HG03103 (cell line): Measurements from ENCODE around the gene GPR152.
"Not testable (repeated sequence)": the region's sequence is repeated elsewhere in the genome, so short reads cannot be mapped to it uniquely, and the experiment has no call there.

Experiments
- ATAC-seq: cut with Tn5 transposase; IDR thresholded peaks from one replicate; pipeline ENCODE4 v1.9.1; 2021; ENCODE audit warnings: low read depth; ENCODE audit not compliant: unreplicated experiment

The GPR152 gene

DNA sequence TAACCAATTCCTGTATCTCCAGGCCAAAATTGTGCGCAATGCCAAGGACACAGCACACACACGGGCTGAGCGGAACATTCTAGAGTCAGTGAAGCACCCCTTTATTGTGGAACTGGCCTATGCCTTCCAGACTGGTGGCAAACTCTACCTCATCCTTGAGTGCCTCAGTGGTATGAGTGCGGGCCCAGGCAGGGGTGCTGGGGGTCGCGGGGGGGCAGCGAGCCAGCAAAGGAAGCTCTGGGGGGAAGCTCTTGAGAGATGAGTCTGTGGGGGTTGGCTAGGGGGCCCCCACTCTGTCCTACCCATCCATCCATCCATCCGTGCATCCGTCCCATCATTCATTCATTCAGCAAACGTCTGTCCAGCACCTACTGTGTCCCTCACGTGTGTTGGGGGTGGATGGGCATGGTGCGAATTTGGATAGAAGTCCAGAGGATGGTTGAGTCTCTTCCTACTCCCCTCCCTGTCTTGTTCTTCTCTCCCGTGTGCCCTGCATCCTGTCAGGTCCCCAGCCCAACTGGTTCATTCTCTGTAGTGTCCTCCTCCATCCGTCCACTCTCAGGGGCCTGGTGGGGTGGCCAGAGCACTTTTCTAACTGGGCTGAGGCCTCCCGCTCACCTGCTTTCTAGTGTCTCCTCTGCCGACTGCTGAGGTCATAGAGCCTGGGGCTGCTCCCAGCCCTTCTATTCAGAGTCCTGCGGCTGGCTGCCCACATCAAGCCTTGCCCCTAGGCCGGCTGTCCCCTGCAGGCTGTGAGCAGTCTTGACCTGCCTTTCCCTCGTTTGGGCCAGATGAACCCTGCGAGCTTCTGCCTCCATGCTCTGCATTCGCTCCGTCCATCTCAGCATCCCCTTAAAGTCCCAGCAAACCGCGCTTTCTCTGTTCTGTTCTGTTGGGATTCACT is 20.9 kb downstream of the GPR152 start:
- ATAC-seq: no peak

DNA sequence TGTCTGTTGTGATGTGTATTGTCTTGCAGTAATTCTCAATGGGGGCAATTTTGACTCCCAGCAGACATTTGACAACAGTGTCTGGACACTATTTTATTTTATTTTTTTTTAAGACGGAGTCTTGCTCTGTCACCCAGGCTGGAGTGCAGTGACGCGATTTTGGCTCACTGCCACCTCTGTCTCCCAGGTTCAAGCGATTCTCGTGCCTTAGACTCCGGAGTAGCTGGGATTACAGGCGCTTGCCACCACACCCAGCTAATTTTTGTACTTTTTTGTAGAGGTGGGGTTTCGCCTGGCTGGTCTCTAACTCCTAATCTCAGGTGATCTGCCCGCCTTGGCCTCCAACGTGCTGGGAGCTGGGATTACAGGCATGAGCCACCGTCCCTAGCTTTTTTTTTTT is 22.8 kb downstream of the GPR152 start:
- ATAC-seq: no peak

DNA sequence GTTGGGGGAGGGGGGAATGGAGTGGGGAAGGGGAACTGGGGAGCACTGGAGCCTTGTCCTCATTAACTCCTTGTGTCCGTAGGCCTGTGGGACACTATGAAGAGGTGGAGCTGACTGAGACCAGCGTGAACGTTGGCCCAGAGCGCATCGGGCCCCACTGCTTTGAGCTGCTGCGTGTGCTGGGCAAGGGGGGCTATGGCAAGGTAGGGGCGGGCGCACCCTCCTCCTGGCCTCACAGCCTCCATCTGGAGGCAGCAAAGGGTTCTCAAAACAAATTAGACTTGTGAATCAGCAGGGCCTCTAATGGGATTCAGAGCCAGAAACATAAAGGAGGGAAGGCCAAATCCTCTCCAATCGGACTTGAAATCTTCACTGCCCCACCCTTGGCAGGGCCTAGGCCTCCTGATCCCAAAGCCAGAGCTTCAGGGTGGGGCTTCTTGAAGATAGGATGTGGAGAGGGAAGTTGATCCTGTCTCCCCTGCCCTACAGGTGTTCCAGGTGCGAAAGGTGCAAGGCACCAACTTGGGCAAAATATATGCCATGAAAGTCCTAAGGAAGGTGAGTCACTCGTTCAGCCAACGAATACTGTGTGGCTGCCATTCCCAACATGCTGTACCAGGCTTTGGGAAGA is 23.4 kb downstream of the GPR152 start:
- no peak for ATAC-seq

DNA sequence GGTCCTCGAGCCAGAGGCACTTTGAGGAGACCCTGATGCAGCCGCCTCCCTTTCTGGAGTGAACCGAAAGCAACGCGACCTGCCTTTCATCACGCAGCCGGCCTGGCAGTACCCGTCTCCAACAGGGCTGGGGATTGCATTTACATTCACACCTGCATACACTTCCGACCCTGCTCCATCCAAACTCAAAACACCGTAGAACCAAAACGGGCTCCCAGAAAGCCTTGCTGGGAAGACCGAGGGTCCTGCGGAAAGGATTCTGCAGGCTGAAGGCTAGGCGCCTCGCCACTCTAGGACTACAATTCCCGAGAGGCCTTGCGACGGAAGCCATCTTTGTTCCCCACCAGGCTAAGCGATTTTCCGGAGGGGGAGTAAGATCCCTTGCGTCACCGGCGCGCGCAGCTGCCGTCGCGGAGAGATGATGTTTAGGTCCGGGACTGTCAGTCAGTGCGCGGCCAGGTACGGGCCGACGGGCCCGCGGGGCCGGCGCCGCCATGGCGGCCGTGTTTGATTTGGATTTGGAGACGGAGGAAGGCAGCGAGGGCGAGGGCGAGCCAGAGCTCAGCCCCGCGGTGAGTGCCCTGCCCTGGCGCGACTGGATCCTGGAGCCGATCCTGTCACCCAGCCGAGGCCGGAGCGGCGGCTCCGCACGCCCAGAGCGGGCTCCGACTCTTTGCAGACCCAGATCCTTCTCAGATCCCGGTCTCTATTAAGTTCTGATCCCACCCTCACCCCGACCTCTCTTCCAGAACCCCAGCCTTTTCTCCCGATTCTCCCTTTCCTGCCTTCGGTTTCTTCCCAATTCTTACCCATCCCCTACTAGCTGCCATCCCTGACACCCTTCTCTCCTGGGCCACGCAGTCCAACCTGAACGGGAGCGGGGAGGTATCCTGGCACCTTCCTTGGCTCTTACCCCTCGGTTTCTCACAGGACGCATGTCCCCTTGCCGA is 24.2 kb downstream of the GPR152 start, which contains the start of gene RPS6KB2:
Gene RPS6KB2 (plus strand): TSS at position 443 of the 950 bp plus-strand sequence. CDS start 52 bp downstream, at position 495.
- ATAC-seq: no peak

DNA sequence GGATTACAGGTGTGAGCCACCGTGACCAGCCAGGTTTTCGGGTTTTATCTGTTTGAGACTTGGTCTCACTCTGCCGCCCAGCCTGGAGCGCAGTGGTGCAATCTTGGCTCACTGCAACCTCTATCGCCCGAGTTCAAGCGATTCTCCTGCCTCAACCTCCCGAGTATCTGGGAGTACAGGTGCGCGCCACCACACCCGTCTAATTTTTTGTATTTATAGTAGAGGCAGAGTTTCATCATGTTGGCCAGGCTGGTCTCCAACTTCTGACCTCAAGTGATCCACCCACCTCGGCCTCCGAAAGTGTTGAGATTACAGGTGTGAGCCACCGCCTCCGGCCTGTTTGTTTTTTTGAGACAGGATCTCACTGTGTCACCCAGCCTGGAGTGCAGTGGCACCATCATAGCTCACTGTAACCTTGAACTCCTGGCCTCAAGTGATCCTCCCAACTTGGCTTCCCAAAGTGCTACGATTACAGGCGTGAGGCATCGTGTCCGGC is 25.1 kb downstream of the GPR152 start:
- not testable (repeated sequence) for ATAC-seq

DNA sequence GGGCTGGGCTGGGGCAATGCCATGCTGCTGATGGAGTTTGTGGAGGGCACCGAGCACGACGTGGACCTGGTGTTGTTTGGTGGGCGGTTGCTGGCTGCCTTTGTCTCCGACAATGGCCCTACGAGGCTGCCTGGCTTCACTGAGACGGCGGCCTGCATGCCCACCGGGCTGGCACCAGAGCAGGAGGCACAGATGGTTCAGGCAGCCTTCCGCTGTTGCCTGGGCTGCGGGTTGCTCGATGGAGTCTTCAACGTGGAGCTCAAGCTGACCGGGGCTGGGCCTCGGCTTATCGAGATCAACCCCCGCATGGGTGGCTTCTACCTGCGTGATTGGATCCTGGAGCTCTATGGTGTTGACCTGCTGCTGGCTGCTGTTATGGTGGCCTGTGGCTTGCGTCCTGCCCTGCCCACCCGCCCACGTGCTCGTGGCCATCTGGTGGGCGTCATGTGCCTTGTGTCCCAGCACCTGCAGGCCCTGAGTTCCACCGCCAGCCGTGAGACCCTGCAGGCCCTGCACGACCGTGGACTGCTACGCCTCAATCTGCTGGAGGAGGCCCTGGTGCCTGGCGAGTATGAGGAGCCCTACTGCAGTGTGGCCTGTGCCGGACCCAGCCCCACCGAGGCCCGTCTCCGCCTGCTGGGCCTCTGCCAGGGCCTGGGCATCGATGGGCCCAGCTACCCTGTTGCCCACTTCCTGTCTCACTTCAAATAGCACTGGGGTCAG is 28.5 kb downstream of the GPR152 start:
- no peak for ATAC-seq

DNA sequence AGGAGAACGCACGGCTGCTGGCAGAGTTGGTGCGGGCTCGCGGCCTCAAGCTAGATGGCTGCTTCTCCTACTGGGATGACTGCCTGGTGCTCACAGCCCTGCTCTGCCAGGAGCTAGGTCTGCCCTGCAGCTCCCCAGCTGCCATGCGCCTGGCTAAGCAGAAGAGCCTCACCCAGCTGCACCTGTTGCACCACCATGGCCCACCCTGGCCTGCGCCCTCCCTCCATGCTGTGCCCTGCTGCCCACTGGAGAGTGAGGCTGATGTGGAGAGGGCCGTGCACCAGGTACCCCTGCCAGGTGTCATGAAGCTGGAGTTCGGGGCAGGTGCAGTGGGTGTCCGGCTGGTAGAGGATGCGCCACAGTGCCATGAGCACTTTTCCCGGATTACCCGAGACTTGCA is 29.1 kb downstream of the GPR152 start:
- no peak for ATAC-seq

DNA sequence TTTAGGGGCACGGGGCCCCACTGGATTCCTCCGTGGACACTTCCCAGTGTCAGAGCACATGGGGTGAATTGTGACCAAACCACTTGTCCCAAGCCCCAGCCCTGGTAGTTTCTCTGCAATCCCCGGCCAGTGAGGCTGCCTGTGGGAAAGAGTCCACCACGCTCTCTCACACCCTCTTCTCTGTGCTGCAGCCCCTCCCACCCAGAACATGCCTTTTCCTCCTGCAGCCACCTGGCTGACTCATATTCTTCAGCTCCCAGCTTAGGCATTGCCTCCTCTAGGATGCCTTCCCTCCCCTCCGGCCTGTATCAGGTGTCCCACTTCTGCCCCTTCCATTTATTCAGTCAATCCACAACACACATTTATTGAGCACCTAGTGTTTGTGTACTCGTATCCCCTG is 29.6 kb downstream of the GPR152 start:
- no peak for ATAC-seq

DNA sequence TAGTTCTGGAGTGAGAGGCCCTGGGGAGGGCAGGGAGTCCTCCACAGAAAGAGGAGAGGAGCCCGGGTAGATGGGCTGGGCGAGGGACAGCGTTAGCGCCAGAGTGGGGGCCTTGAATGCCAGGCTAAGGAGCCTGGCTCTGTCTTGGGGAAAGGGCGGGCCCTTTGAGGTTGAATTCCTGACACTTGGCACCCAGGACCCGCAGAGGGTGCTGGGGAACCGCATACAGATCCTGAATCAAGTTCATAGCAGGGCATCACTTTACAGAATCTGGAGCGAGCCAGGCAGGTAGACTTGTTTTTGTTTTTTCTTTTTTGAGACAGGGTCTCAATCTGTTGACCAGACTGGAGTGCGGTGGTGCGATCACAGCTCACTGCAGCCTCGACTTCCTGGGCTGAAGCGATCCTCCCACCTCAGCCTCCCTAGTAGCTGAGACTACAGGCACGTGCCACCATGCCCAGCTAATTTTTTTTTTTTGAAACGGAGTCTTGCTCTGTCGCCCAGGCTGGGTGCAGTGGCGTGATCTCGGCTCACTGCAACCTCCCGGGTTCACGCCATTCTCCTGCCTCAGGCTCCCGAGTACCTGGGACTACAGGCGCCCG is 31.0 kb downstream of the GPR152 start:
- ATAC-seq: no peak

DNA sequence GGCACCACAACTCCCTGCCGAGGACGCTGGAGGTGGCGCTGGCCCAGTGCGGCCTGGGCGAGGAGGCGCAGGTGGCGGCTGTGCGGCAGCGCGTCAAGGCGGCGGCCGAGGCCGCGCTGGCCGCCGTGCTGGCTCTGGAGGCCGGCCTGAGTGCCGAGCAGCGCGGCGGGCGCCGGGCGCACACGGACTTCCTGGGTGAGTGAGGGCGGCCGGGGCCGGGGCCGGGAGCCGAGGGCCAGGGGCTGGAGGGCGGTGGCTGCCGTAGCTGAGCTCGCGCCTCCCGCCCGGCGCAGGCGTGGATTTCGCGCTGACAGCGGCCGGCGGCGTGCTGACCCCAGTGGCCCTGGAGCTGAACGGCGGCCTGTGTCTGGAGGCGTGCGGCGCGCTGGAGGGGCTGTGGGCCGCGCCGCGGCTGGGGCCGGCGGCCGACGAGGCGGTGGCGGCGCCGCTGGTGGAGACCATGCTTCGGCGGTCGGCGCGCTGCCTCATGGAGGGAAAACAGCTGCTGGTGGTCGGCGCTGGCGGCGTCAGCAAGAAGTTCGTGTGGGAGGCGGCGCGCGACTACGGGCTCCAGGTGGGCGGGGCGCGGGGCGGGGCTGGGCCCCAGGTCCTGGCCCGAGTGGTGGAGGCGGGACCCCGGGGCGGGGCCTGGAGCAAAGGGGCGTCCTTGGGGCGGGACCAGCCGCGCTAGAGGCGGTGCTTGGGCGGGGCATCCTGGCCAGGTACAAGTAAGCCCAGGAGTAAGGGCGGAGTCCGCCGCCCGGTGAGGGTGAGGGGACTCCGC is 31.7 kb downstream of the GPR152 start:
- ATAC-seq: peak; percentile 86

DNA sequence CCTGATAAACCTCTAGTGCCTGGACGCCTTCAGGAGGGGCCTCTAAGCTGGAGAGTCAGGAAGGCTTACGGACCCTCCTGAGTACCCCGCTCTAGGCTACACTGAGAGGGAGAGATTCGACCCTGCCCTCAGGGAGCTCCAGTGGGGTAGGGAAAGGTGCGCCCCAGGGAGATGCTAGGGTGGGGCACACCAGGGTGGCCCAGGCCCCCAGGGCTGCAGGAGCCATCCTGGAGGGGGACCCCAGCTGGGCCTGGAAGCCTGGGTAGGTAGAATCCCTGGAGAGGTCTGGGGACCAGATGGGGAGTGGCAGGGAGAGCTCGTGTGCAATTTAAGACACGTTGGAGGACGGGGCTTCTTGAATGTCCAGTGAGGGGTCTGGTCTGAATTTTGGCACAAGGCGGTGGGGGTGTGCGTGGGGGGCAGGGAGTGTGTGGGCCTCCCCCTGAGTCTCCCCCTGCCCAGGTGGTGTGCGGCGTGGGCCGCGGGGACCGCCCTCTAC is 32.3 kb downstream of the GPR152 start:
- no peak for ATAC-seq

DNA sequence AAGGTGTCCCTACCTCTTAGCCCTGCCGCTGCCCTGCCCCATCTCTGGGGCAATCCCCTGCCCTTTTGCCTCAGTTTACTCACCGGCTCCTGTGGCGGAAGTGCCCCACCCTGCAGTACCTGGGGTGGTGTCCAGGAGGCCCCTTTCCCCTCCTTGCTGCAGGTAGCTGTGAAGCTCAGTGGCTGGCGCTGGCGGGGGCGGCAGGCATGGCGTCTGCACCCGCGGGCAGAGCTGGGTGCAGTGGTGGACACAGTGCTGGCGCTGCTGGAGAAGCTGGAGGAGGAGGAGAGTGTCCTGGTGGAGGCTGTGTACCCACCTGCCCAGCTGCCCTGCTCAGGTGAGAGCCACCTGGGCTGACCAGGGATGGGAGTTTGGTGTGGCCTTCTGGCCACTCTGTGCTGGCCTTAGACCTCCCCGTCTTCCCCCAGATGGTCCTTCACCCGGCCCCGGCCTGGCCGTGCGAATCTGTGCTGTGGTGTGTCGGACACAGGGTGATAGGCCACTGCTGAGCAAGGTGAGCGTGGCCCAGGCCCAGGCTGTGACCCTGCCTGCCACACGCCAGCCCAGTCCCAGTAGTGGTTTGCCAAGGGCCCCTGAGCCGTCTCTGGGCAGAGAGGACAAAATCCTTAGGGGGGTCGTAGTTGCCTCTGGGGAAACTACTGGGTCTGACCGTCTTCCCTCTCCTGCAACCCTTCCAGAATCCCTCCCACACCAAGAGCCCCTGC is 33.0 kb downstream of the GPR152 start:
- ATAC-seq: no peak

DNA sequence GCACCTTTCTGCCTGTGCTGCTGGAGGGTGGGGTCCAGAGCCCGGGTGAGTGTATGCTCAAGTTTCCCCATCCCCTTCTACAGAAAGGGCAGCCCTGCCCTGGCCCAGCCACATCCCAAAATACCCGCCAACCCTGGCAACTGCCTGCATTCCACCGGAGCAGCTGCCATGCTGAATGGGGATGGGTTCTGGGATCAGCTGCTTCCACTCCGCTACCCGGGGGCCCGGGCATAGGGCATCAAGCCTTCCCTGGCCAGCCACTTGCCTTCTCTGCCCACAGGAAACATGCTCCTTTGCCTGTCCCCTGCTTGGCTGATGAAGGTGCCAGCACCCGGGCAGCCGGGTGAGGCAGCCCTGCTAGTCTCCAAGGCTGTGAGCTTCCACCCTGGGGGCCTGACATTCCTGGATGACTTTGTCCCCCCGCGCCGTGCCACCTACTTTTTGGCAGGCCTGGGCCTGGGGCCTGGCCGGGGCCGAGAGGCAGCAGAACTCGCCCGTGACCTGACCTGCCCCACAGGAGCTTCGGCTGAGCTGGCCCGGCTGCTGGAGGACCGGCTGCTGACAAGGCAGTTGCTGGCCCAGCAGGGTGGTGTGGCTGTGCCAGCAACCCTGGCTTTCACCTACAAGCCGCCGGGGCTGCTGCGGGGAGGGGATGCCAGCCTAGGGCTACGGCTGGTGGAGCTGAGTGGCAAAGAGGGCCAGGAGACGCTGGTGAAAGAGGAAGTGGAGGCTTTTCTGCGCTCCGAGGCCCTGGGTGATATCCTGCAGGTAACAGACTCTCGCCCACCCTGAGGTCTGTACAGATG is 33.9 kb downstream of the GPR152 start:
- ATAC-seq: no peak

DNA sequence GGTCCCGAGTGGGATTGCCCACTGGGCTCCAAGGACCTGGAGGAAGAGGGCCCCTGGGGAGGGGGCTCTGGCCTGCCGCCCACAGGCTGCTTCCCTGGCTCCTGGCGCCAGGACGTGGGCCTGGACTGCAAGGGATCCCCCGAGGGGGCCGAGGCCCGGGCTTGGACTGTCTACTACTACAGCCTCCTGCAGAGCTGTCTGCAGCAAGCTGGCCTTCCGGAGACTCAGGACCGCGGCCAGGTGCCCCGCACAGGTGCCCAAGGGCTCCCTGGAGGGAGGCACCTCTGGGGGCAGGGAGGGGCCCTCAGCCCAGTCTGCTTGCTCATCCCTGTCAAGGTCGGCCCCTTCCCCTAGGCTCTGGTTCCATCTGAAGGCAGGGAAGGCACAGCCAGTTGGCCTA is 35.1 kb downstream of the GPR152 start:
- ATAC-seq: no peak

DNA sequence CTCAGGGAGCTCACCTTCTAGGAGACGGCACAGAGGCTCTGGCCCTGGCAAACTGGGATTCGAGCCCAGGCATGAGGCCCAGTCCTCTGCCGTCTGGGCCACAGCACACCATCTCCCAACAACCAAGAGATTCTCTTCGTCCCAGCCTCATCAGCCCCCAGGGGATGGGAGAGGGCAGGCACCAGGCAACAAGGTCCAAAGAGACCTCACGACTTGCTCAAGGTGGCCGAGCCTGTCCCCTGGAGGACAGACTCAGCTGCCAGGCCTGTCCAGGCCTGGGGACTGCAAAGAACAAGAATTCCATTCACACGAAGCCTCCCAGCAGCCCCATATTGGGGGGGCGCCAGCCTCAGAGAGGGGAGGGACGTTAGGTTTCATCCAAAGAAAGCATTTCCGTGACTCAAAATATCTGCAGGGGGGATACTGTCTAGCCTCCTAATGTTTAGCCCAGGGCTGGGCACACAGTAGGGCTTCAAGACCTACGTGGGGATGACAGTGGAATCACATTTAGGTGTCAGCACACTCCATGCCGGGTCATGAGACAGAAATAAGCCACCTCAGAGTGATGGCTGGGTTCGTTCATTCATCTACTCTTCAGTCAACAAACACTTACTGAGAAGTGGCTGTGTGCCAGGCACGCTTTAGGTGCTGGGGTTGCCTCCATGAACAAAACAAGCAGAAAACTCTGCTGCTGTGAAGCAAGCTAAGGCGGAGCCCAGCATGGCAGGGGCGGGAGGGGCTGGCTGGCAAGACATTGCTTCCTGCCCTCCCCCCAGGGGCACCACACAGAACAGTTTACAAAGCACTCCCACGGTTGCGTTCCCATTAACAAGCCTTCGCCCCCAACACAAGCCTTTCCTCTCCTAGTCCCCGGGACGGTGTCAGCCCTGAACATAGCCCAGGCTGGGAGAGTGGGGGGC is 35.9 kb downstream of the GPR152 start:
- no peak for ATAC-seq
